HepG2 (cell line): ENCODE measurements around the gene PLET1. TPM values are rescaled to one million over a fixed set of nuclear protein-coding genes. Genes with fewer than 3 reads are reported as not detected.

Experiments used
- FOXA1 ChIP-seq, 2 experiments: fragments of 450-650 bp in 1 of 2; sonication (generic) in 1 of 2; formaldehyde crosslinking in 1 of 2; IDR thresholded peaks; 2 replicates each; pipeline versions ENCODE4 v1.4.0 to v1.6.1; 2016 to 2020; ENCODE audit warnings: missing genetic modification reagents in 1 of 2
- HDAC2 ChIP-seq: sonication (generic); formaldehyde crosslinking; IDR thresholded peaks from 2 replicates; pipeline ENCODE4 v1.4.0; 2020; ENCODE audit warnings: missing genetic modification reagents
- HOMEZ ChIP-seq: IDR thresholded peaks from 2 replicates; pipeline ENCODE4 v1.6.1; 2016; ENCODE audit warnings: low read depth
- MIXL1 ChIP-seq: IDR thresholded peaks from 2 replicates; pipeline ENCODE4 v1.6.1; 2016
- NCOA5 ChIP-seq: sonication (generic); formaldehyde crosslinking; IDR thresholded peaks from 2 replicates; pipeline ENCODE4 v1.4.0; 2020; ENCODE audit warnings: missing genetic modification reagents
- RARA ChIP-seq: IDR thresholded peaks from 2 replicates; pipeline ENCODE4 v1.6.1; 2016; ENCODE audit warnings: missing genetic modification reagents, missing compliant biosample characterization
- SALL1 ChIP-seq: sonication (generic); formaldehyde crosslinking; IDR thresholded peaks from 2 replicates; pipeline ENCODE4 v1.8.0; 2022; ENCODE audit warnings: mild to moderate bottlenecking, missing genetic modification reagents
- TBX2 ChIP-seq: sonication (generic); formaldehyde crosslinking; IDR thresholded peaks from 2 replicates; pipeline ENCODE4 v1.5.0; 2020; ENCODE audit warnings: missing genetic modification reagents, mild to moderate bottlenecking, borderline replicate concordance
- TSC22D2 ChIP-seq: sonication (generic); formaldehyde crosslinking; IDR thresholded peaks from 2 replicates; pipeline ENCODE4 v1.5.1; 2020; ENCODE audit warnings: missing genetic modification reagents, mild to moderate bottlenecking, borderline replicate concordance
- ZBTB21 ChIP-seq: sonication (generic); formaldehyde crosslinking; IDR thresholded peaks from 2 replicates; pipeline ENCODE4 v1.4.0; 2020; ENCODE audit warnings: missing genetic modification reagents
- ZNF609 ChIP-seq: sonication (generic); formaldehyde crosslinking; IDR thresholded peaks from 2 replicates; pipeline ENCODE4 v1.4.0; 2020; ENCODE audit warnings: mild to moderate bottlenecking, missing genetic modification reagents, borderline replicate concordance
- polyA plus RNA-seq, 8 experiments: library from polyadenylated mRNA; depleted of rRNA in 3 of 8; stranded (reverse) in 7 of 8; unstranded in 1 of 8; fragments of >200 nt; fragmentation: Illumina TruSeq in 4 of 8; extraction: Trizol in 4 of 8; gene quantifications; 2 replicates each; pipeline versions ENCODE4 v1.2.1 to v1.2.3, GENCODE V29; 2011 to 2016; ENCODE audit warnings: low read depth in 4 of 8, missing spikeins in 1 of 8, mixed read lengths in 1 of 8; ENCODE audit not compliant: insufficient read depth in 1 of 8
- total RNA-seq, 5 experiments: library from RNA; depleted of rRNA; stranded (reverse); fragments of >200 nt; fragmentation: Illumina TruSeq; extraction: Trizol; gene quantifications; 2 replicates each; pipeline ENCODE4 v1.2.3, GENCODE V29; 2016; ENCODE audit warnings: low read depth in 1 of 5
- TF ChIP-seq, protein P1 (sequence below): IDR thresholded peaks from 2 replicates; pipeline ENCODE4 v1.4.0; 2020; ENCODE audit warnings: mild to moderate bottlenecking, missing genetic modification reagents
- TF ChIP-seq, protein P2 (sequence below): IDR thresholded peaks from 2 replicates; pipeline ENCODE4 v1.6.1; 2016; ENCODE audit warnings: missing compliant biosample characterization, missing genetic modification reagents, borderline replicate concordance
- TF ChIP-seq, protein P3 (sequence below): sonication (generic); formaldehyde crosslinking; conservative IDR thresholded peaks from 2 replicates; pipeline ENCODE4 v1.4.0; 2020; ENCODE audit warnings: mild to moderate bottlenecking, missing genetic modification reagents, moderate library complexity

PLET1 gene
- total and polyA plus RNA-seq, 2 of the 13 experiments (the other 11 are each of a cell fraction or from before 2014, with no cell fraction given): not detected

DNA sequence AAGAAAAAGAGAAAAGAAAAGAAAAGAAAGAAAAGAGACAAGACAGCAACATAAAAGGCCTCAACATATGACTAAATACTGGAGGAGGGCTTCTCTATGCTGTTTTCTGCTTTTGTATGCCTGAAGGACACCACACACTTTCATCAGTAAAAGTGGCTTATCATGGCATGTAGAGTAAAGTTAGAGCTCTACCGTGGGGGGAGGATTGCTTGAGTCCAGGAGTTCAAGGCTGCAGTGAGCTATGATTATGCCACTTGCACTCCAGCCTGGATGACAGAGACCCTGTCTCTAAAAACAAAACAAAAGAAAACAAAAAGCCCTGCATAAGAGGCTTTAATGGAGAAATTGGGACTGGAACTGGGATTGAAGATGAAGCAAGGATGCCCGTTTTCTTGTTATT lies 28.7 kb downstream of the PLET1 start (continued):
- TF ChIP-seq ZBTB21 (CRISPR knock-in tag) (no peak), HDAC2 (CRISPR knock-in tag) (peak; percentile 23; the same call in 1 of the 2 replicates), TBX2 (CRISPR knock-in tag) (no peak), RARA (CRISPR knock-in tag) (peak; percentile 62), ZNF609 (CRISPR knock-in tag) (no peak), FOXA1 (IDR thresholded peaks at IDR 0.05) (no peak), FOXA1 (CRISPR knock-in tag; IDR thresholded peaks at IDR 0.05) (no peak), HOMEZ (0 out of 2 replicates have a peak, but pooled peaks have one; percentile 42), MIXL1 (CRISPR knock-in tag) (no peak; the same call in 1 of the 2 replicates), SALL1 (CRISPR knock-in tag) (peak; percentile 43; the same call in 1 of the 2 replicates), NCOA5 (no peak), TSC22D2 (CRISPR knock-in tag) (no peak)
- TF ChIP-seq, protein P1, sequence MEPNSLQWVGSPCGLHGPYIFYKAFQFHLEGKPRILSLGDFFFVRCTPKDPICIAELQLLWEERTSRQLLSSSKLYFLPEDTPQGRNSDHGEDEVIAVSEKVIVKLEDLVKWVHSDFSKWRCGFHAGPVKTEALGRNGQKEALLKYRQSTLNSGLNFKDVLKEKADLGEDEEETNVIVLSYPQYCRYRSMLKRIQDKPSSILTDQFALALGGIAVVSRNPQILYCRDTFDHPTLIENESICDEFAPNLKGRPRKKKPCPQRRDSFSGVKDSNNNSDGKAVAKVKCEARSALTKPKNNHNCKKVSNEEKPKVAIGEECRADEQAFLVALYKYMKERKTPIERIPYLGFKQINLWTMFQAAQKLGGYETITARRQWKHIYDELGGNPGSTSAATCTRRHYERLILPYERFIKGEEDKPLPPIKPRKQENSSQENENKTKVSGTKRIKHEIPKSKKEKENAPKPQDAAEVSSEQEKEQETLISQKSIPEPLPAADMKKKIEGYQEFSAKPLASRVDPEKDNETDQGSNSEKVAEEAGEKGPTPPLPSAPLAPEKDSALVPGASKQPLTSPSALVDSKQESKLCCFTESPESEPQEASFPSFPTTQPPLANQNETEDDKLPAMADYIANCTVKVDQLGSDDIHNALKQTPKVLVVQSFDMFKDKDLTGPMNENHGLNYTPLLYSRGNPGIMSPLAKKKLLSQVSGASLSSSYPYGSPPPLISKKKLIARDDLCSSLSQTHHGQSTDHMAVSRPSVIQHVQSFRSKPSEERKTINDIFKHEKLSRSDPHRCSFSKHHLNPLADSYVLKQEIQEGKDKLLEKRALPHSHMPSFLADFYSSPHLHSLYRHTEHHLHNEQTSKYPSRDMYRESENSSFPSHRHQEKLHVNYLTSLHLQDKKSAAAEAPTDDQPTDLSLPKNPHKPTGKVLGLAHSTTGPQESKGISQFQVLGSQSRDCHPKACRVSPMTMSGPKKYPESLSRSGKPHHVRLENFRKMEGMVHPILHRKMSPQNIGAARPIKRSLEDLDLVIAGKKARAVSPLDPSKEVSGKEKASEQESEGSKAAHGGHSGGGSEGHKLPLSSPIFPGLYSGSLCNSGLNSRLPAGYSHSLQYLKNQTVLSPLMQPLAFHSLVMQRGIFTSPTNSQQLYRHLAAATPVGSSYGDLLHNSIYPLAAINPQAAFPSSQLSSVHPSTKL (CRISPR knock-in tag): peak; percentile 66
- TF ChIP-seq, protein P2, sequence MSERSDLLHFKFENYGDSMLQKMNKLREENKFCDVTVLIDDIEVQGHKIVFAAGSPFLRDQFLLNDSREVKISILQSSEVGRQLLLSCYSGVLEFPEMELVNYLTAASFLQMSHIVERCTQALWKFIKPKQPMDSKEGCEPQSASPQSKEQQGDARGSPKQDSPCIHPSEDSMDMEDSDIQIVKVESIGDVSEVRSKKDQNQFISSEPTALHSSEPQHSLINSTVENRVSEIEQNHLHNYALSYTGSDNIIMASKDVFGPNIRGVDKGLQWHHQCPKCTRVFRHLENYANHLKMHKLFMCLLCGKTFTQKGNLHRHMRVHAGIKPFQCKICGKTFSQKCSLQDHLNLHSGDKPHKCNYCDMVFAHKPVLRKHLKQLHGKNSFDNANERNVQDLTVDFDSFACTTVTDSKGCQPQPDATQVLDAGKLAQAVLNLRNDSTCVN (CRISPR knock-in tag): no peak
- TF ChIP-seq, protein P3, sequence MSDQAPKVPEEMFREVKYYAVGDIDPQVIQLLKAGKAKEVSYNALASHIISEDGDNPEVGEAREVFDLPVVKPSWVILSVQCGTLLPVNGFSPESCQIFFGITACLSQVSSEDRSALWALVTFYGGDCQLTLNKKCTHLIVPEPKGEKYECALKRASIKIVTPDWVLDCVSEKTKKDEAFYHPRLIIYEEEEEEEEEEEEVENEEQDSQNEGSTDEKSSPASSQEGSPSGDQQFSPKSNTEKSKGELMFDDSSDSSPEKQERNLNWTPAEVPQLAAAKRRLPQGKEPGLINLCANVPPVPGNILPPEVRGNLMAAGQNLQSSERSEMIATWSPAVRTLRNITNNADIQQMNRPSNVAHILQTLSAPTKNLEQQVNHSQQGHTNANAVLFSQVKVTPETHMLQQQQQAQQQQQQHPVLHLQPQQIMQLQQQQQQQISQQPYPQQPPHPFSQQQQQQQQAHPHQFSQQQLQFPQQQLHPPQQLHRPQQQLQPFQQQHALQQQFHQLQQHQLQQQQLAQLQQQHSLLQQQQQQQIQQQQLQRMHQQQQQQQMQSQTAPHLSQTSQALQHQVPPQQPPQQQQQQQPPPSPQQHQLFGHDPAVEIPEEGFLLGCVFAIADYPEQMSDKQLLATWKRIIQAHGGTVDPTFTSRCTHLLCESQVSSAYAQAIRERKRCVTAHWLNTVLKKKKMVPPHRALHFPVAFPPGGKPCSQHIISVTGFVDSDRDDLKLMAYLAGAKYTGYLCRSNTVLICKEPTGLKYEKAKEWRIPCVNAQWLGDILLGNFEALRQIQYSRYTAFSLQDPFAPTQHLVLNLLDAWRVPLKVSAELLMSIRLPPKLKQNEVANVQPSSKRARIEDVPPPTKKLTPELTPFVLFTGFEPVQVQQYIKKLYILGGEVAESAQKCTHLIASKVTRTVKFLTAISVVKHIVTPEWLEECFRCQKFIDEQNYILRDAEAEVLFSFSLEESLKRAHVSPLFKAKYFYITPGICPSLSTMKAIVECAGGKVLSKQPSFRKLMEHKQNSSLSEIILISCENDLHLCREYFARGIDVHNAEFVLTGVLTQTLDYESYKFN: peak; percentile 81
